ENCODE measurements around the gene FCHO2.

Gene FCHO2

DNA sequence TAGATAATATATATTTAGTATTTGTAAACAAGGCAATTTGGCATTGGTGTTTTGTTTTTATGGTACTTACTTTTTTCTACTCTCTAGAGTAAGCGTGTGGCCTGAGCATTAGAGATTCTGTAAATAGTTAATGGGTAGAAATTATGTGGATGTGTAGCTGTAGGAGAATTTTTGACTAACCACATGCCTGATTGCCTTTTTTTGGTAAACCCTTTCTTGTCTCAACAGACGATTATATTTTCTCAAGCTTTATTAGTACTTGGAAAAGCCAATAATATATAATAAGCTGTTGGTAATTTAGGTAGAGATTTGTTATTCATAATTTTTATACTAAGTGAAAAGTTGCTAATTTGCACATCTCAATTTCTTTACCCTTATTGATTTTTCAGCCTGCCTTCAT lies 76.8 kb downstream of the FCHO2 start:
- Histone ChIP-seq H3K27me3 (ENCODE audit: insufficient read depth, poor library complexity, severe bottlenecking) (no peaks in the 10 kb centered on the region), H3K4me3 (ENCODE audit: severe bottlenecking) (no peak overlapping the region), H3K9me3 (ENCODE audit: severe bottlenecking) (no peaks in the 10 kb centered on the region), H3K36me3 (ENCODE audit: low read depth) (peaks cover 29% of the 10 kb centered on the region), H3K4me1 (ENCODE audit: insufficient read depth, poor library complexity, severe bottlenecking) (peaks cover 31% of the 10 kb centered on the region), H3K27ac (ENCODE audit: poor library complexity, severe bottlenecking) (peak overlapping the region; percentile 87)
- DNase-seq (ENCODE audit: low spot score) = no peak
- TF ChIP-seq, protein P1, sequence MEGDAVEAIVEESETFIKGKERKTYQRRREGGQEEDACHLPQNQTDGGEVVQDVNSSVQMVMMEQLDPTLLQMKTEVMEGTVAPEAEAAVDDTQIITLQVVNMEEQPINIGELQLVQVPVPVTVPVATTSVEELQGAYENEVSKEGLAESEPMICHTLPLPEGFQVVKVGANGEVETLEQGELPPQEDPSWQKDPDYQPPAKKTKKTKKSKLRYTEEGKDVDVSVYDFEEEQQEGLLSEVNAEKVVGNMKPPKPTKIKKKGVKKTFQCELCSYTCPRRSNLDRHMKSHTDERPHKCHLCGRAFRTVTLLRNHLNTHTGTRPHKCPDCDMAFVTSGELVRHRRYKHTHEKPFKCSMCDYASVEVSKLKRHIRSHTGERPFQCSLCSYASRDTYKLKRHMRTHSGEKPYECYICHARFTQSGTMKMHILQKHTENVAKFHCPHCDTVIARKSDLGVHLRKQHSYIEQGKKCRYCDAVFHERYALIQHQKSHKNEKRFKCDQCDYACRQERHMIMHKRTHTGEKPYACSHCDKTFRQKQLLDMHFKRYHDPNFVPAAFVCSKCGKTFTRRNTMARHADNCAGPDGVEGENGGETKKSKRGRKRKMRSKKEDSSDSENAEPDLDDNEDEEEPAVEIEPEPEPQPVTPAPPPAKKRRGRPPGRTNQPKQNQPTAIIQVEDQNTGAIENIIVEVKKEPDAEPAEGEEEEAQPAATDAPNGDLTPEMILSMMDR (IDR thresholded peaks at IDR 0.05; ENCODE audit: poor library complexity, severe bottlenecking) = no peak
- ATAC-seq (ENCODE audit: low read depth) = no peak

DNA sequence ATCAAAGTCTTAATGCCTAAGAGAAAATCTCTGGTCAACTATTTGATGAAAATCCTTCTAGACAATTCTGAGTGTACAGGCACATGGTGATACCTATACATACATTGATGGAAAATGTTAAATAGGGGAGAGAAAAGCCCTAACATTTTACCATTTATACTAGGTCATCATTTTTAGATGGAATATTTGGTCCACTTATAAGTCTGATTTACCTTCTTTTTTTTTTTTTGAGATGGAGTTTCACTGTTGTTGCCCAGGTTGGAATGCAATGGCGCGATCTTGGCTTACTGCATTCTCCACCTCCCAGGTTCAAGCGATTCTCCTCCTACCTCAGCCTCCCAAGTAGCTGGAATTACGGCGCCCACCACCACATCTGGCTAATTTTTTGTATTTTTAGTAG lies 81.7 kb downstream of the FCHO2 start:
- DNase-seq (ENCODE audit: low spot score) (no peak), ATAC-seq (ENCODE audit: low read depth) (no peak)
- Histone ChIP-seq H3K27me3 (ENCODE audit: insufficient read depth, poor library complexity, severe bottlenecking) (no peaks in the 10 kb centered on the region), H3K4me1 (ENCODE audit: insufficient read depth, poor library complexity, severe bottlenecking) (peaks cover 5% of the 10 kb centered on the region), H3K4me3 (ENCODE audit: severe bottlenecking) (no peak overlapping the region), H3K36me3 (ENCODE audit: low read depth) (peaks cover 53% of the 10 kb centered on the region), H3K27ac (ENCODE audit: poor library complexity, severe bottlenecking) (no peak overlapping the region), H3K9me3 (ENCODE audit: severe bottlenecking) (no peaks in the 10 kb centered on the region)
- TF ChIP-seq, protein P1 (IDR thresholded peaks at IDR 0.05; ENCODE audit: poor library complexity, severe bottlenecking) = no peak

DNA sequence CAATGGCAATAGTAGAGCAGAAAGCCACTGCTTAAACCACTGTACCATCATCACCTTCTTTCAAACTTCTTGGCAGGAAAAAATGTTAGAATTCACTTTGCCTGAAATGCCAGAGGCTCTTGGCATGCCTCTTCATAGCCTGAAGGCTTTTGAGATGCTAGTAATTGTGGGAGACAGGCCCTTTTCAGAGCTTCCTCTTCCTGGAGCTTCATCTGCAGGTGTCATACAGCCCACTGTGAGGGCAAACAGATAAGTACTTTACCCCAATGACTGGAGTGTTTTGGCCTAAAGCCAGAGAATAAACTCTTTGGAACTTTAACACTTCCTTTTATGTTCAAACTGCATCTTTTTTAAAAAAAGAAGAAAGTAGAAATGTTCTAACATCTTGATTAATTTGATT lies 83.2 kb downstream of the FCHO2 start:
- no peaks in the 10 kb centered on the region for H3K4me1 ChIP-seq (ENCODE audit: insufficient read depth, poor library complexity, severe bottlenecking)
- TF ChIP-seq, protein P1 (IDR thresholded peaks at IDR 0.05; ENCODE audit: poor library complexity, severe bottlenecking) = no peak
- H3K4me3 ChIP-seq (ENCODE audit: severe bottlenecking) = no peak overlapping the region
- no peak for DNase-seq (ENCODE audit: low spot score)
- ATAC-seq (ENCODE audit: low read depth) = no peak; the same call in 2 of the 3 replicates
- H3K27me3 ChIP-seq (ENCODE audit: insufficient read depth, poor library complexity, severe bottlenecking) = no peaks in the 10 kb centered on the region
- H3K27ac ChIP-seq (ENCODE audit: poor library complexity, severe bottlenecking) = no peak overlapping the region
- no peaks in the 10 kb centered on the region for H3K9me3 ChIP-seq (ENCODE audit: severe bottlenecking)
- H3K36me3 ChIP-seq (ENCODE audit: low read depth) = peaks cover 53% of the 10 kb centered on the region

DNA sequence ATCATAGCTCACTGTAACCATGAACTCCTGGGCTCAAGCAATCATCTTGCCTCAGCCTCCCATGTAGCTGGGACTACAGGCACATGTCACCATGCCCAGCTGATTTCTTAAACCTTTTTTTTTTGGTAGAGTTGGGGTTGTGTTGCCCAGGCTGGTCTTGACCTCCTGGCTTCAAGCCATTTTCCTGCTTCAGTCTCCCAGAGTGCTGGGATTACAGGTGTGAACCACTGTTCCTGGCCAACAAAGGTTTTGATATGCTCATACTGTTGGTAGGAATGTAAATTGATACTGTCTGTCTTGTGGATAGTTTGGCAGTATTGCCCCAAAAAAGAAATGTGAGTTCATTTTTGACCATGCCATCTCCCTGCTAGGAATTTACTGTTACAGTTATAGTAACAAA lies 87.2 kb downstream of the FCHO2 start:
- ATAC-seq (ENCODE audit: low read depth) = no peak

DNA sequence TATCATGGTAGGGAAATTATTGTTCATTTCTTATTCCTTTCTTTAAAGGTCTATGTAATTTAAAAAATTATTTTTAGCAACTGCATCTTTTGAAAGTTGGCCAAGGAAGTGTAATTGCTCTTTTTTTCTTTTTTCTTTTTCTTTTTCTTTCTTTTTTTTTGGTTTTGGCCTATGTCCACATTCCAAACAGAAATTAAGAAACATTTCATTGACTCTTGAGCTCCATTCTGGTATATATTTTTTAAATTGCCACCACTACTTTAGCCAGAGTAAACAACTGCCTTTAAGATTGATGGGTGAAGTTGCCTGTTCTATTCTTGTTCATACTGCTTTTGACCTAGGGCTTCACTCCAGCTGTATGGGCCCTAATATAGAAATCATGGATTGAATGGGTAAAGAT lies 88.7 kb downstream of the FCHO2 start:
- Histone ChIP-seq H3K27ac (ENCODE audit: poor library complexity, severe bottlenecking) (no peak overlapping the region), H3K36me3 (ENCODE audit: low read depth) (peaks cover 14% of the 10 kb centered on the region), H3K4me1 (ENCODE audit: insufficient read depth, poor library complexity, severe bottlenecking) (no peaks in the 10 kb centered on the region), H3K27me3 (ENCODE audit: insufficient read depth, poor library complexity, severe bottlenecking) (no peaks in the 10 kb centered on the region), H3K4me3 (ENCODE audit: severe bottlenecking) (no peak overlapping the region), H3K9me3 (ENCODE audit: severe bottlenecking) (peaks cover 4% of the 10 kb centered on the region)
- ATAC-seq (ENCODE audit: low read depth) (no peak), DNase-seq (ENCODE audit: low spot score) (no peak)
- TF ChIP-seq, protein P1 (IDR thresholded peaks at IDR 0.05; ENCODE audit: poor library complexity, severe bottlenecking) = no peak

More for the DNA sequence above, 87.2 kb downstream of the FCHO2 start:
- TF ChIP-seq, protein P1 (IDR thresholded peaks at IDR 0.05; ENCODE audit: poor library complexity, severe bottlenecking) = no peak
- Histone ChIP-seq H3K4me1 (ENCODE audit: insufficient read depth, poor library complexity, severe bottlenecking) (no peaks in the 10 kb centered on the region), H3K9me3 (ENCODE audit: severe bottlenecking) (peaks cover 4% of the 10 kb centered on the region), H3K4me3 (ENCODE audit: severe bottlenecking) (no peak overlapping the region), H3K36me3 (ENCODE audit: low read depth) (peaks cover 28% of the 10 kb centered on the region), H3K27ac (ENCODE audit: poor library complexity, severe bottlenecking) (no peak overlapping the region), H3K27me3 (ENCODE audit: insufficient read depth, poor library complexity, severe bottlenecking) (no peaks in the 10 kb centered on the region)
- DNase-seq (ENCODE audit: low spot score) = no peak

All from RWPE2 (cell line).